Measurements from ENCODE around the gene ZC3H14.

ZC3H14 gene

DNA sequence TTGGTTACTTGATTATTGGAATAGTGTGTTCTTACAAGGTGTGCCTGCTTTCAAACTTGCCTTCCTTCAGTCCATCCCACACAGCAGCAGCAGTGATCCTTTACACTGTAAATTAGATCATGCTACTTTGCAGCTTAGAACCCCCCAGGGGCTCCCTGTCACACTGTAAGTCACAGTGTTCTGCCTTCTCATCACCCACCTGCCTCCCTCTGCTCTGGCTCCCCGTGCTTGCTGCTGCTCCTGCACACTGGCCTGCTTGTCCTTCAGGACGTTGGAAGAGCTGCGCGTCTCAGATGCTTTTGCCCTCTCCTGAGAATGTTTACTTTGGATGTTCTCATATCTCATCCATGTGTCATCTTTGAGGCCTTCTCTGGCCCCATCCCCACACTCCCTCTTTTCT is 27.3 kb downstream of the ZC3H14 start:
- H3K4me3 ChIP-seq = no peak overlapping the region
- DNase-seq (ENCODE audit: low spot score) = no peak
- H3K27ac ChIP-seq = no peak overlapping the region
- TF ChIP-seq, protein P1, sequence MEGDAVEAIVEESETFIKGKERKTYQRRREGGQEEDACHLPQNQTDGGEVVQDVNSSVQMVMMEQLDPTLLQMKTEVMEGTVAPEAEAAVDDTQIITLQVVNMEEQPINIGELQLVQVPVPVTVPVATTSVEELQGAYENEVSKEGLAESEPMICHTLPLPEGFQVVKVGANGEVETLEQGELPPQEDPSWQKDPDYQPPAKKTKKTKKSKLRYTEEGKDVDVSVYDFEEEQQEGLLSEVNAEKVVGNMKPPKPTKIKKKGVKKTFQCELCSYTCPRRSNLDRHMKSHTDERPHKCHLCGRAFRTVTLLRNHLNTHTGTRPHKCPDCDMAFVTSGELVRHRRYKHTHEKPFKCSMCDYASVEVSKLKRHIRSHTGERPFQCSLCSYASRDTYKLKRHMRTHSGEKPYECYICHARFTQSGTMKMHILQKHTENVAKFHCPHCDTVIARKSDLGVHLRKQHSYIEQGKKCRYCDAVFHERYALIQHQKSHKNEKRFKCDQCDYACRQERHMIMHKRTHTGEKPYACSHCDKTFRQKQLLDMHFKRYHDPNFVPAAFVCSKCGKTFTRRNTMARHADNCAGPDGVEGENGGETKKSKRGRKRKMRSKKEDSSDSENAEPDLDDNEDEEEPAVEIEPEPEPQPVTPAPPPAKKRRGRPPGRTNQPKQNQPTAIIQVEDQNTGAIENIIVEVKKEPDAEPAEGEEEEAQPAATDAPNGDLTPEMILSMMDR (IDR thresholded peaks at IDR 0.05) = no peak

DNA sequence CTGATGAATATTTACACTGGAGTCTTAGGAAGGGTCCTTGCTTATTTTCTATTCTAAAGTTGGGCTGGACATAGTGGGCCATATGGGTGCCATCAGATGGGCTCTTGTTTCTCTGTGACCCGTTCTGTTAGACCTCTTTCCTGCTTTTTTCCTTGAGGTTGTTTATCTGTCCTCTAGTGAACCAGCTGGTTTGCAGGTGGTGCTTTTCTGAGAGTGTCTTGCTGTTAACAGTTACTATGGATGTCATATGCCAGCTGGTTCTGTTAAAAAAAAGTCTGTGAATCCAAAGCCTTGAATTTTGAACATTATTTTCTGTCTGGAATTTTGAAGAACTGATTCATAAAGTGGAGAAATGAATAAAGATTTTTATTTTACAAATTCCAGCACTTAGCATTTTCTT is 29.2 kb downstream of the ZC3H14 start:
- Histone ChIP-seq H3K4me3 (no peak overlapping the region), H3K27ac (no peak overlapping the region)
- DNase-seq (ENCODE audit: low spot score) = no peak
- TF ChIP-seq, protein P1 (IDR thresholded peaks at IDR 0.05) = no peak

DNA sequence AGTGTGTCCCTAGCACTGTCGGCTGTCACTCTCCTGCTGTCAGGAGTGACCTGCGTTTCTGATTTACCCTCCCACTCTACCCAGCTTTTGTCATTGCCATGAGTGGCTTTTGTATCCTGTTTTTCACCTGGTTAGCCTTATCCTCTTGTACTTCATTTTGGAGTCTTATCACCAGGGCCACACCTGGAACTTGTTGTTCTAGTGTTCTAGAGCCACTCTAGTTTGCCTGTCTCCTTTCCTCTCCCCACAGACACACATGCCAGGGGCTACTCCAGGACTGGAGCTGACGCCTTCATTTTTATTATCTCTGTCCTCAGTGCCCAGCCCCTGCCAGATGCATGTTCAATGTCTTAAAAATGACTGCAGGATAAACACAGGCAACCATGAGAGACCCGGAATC is 34.2 kb downstream of the ZC3H14 start:
- TF ChIP-seq, protein P1 (IDR thresholded peaks at IDR 0.05) = no peak
- no peak overlapping the region for H3K4me3 ChIP-seq
- no peak overlapping the region for H3K27ac ChIP-seq
- DNase-seq (ENCODE audit: low spot score) = no peak

DNA sequence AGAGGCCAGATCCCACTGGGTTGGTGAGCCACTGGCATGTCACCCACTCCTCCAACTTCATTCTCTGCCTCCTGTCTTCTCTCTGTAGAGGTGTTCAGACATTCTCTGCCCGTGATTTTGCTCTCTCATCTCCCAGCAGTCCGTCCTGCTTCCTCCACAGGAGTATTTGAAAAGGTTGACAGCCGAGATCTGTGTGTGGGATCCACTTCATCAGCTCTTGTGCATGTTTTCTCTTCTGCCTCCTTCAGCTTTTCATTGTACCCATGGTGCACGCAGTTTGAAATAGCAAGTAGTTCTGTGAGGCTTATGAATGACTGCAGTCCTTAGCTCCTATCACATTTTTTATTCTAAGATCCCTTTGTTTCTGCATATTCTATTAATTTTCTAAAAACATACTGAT is 34.8 kb downstream of the ZC3H14 start:
- TF ChIP-seq, protein P1 (IDR thresholded peaks at IDR 0.05) = no peak
- Histone ChIP-seq H3K27ac (no peak overlapping the region), H3K4me3 (no peak overlapping the region)
- no peak for DNase-seq (ENCODE audit: low spot score)

DNA sequence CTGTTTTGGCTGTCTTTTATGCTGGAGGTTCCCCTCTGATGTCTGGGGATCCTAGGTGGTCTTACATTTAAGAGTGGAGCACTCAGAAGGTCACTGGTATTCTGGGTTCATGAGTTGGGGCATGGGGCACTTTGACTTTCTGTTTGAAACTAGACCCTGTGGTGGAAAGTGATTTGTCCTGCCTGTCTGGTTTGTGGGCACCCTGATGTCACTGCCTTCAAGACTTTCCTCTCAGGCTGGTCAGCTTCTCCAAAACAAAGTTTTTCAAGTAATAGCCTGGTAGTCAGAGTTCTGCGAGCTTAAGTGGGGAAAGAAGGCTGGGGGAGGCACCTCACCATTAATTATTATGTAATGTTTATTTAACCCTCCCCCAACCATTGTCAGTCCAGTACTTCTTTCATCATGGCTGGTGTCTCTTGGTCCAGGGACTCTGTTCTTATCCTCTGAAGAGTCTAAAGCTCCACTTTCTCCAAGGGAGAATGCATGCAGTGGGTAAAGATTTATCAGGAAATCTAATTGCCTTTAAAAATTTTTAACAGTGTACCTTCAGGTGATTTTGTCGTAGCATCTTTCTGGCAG is 35.3 kb downstream of the ZC3H14 start:
- DNase-seq (ENCODE audit: low spot score) = no peak
- Histone ChIP-seq H3K27ac (no peak overlapping the region), H3K4me3 (no peak overlapping the region)
- TF ChIP-seq, protein P1 (IDR thresholded peaks at IDR 0.05) = no peak

DNA sequence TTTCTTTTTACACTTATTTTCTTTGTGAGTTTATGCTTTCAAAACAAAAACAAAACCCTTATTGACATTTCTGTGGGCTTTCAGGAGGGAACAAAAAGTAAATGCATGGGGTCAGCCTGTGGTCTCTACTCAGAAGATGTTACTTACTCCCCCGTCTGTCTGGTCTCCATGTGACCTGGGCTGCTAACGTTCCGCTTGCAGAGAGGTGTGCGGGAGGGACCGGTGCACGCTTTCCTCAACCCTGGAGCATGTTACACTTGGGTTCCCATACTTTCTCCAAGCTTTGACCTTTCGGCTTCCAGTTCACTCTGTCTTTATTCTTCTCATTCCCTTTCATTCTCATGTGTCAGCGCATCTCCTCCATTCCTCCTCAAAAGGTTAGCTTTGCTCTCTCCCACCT is 36.5 kb downstream of the ZC3H14 start:
- TF ChIP-seq, protein P1 (IDR thresholded peaks at IDR 0.05) = no peak
- DNase-seq (ENCODE audit: low spot score) = no peak

DNA sequence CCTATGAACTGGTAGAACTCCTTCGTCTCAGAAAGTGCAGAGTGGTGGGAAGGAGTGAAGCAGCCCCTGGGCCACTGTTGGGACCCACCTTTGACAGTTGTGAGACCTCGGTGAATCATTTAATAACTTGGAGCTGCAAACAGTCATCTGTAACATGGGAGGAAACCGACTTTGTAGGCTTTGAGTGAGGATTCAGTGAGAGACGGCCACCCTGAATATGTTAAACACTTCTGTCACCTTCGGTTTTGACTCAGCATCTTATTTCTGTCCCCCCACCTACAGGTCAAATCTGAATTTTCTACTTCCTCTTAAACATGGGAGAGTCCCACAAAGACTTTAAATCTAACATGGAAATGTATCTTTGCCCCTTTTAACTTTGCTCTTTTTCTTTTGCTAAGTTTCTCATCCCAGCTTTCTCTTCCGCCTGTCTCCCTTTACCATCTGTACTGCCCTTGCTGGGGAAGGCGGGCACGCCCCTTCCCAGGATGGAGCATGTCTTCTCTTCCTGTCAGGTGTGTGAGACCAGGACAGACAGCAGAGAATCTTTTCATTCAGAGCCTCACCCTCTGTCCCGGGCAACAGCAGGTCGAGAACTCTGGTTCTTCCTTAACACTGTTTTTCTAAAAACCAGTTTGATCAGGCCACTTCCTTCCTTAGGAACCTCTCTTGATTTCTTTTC is 37.1 kb downstream of the ZC3H14 start:
- TF ChIP-seq, protein P1 (IDR thresholded peaks at IDR 0.05) = no peak
- no peak overlapping the region for H3K27ac ChIP-seq
- no peak overlapping the region for H3K4me3 ChIP-seq
- DNase-seq (ENCODE audit: low spot score) = no peak

More for the DNA sequence above, 36.5 kb downstream of the ZC3H14 start:
- no peak overlapping the region for H3K27ac ChIP-seq
- no peak overlapping the region for H3K4me3 ChIP-seq

Measured in coronary artery (tissue), 2 donors.